GM18870 (cell line): ENCODE measurements around the gene USP40.

Experiments used
- ATAC-seq: cut with Tn5 transposase; IDR thresholded peaks from one replicate; pipeline ENCODE4 v1.9.1; 2021; ENCODE audit warnings: moderate library complexity; ENCODE audit not compliant: unreplicated experiment

The USP40 gene

GRCh38 chr2:233563663-233564430 lies 2.7 kb downstream of the USP40 start:
- ATAC-seq = no peak

- ATAC-seq = no peak
These were observed 9.5 kb downstream of the USP40 start for GRCh38 chr2:233556881-233557736.

- ATAC-seq = no peak
These were observed 13.2 kb downstream of the USP40 start for GRCh38 chr2:233553366-233553765.

GRCh38 chr2:233551491-233551890 lies 15.1 kb downstream of the USP40 start:
- no peak for ATAC-seq

GRCh38 chr2:233546774-233547173 lies 19.8 kb downstream of the USP40 start:
- ATAC-seq = no peak

GRCh38 chr2:233546101-233546500 lies 20.5 kb downstream of the USP40 start:
- ATAC-seq = no peak

GRCh38 chr2:233544200-233544610 lies 22.4 kb downstream of the USP40 start:
- ATAC-seq = no peak

GRCh38 chr2:233542507-233542906 lies 24.1 kb downstream of the USP40 start:
- ATAC-seq = no peak

GRCh38 chr2:233538741-233539140 lies 27.8 kb downstream of the USP40 start:
- ATAC-seq = no peak

- no peak for ATAC-seq
These were observed 31.3 kb downstream of the USP40 start for GRCh38 chr2:233535271-233535670.

GRCh38 chr2:233532971-233533370 lies 33.6 kb downstream of the USP40 start:
- ATAC-seq = no peak

- no peak for ATAC-seq
These were observed 34.6 kb downstream of the USP40 start for GRCh38 chr2:233531955-233532354.

- no peak for ATAC-seq
These were observed 36.2 kb downstream of the USP40 start for GRCh38 chr2:233530381-233530780.

GRCh38 chr2:233528182-233528581 lies 38.4 kb downstream of the USP40 start:
- no peak for ATAC-seq

- no peak for ATAC-seq
These were observed 40.8 kb downstream of the USP40 start for GRCh38 chr2:233525791-233526190.

- peak; percentile 89 for ATAC-seq
These were observed 46.6 kb downstream of the USP40 start for GRCh38 chr2:233519787-233520611.

- ATAC-seq = no peak
These were observed 52.5 kb downstream of the USP40 start for GRCh38 chr2:233513953-233514655.

GRCh38 chr2:233503947-233504637 lies 62.5 kb downstream of the USP40 start:
- peak; percentile 55 for ATAC-seq

GRCh38 chr2:233503481-233503880 lies 63.1 kb downstream of the USP40 start:
- no peak for ATAC-seq
